GM12873 (cell line): ENCODE measurements around the gene PRKN.

Experiments used
- CTCF ChIP-seq: IDR thresholded peaks from 2 replicates; pipeline ENCODE4 v1.5.1; 2012; ENCODE audit warnings: low read depth, mild to moderate bottlenecking, moderate library complexity, low read length, control low read depth; ENCODE audit not compliant: insufficient read depth; ENCODE audit errors: missing control alignments

The PRKN gene

GRCh38 chr6:162488444-162488843 is 239.1 kb downstream of the PRKN start:
- no peak for TF ChIP-seq CTCF

- TF ChIP-seq CTCF, result no peak
Observed at GRCh38 chr6:162485464-162485863, 242.1 kb downstream of the PRKN start.

DNA sequence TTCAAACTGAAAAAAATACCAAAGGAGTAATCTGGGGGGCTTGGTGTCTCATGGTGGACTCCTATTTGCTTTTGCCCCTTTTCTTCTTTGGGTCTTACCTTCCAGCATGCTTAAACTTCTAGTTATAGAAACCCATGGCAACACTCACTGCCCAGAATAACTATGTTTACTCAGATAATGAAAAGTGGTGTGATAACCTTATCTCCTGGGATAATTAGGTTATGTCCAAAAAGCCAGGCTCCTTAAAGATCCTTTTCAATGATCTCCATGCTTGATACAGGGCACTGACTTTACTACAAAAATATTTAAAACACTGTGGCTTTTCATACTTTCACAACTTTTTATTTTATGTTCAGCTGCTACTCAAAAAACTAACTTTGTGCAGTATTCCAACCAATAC is 245.6 kb downstream of the PRKN start:
- TF ChIP-seq CTCF, result no peak

DNA sequence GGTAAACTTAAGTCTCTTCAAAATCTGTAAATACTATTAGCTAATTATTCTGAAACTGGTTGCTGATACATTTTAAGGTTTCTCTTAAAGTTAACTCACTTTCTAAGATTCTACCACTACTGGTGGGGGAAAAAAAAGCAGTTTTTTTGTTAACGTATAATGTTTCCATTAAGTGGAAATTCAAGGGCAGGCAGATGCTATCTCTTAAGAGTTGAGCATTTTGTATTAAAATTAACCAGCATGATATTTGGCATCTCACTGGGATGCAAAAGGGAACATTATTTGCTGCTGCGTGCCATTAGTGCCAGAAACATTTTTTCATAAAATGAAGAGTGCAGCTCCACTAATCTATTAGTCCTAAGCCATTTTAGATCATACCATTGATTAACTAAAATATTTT is 246.2 kb downstream of the PRKN start:
- no peak for TF ChIP-seq CTCF

DNA sequence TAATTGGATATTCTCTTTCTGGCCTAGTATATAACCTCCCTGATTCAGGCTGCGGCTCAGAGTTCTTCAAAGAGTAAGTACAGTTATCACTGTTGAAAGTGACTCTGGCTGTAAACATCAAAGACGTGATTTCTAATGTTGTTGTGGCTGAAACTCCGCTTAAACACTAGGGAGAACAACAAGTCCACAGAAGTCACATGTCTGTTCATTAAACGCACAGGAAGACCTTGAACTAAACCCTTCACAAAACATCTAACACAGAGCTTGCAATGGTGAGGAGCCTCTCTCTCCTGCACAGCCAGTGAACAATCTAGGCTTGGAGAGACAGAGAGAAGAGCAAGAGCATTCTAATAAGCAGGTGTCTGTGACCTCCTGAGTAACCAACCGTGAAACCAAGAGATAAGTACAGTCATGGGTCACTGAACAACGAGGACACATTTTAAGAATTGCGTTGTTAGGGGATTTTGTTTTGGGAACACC is 249.3 kb downstream of the PRKN start:
- TF ChIP-seq CTCF, result no peak

- TF ChIP-seq CTCF, result no peak
Observed at GRCh38 chr6:162474722-162475121, 252.8 kb downstream of the PRKN start.

GRCh38 chr6:162471842-162472241 is 255.7 kb downstream of the PRKN start:
- no peak for TF ChIP-seq CTCF
